HG02763 (cell line): ENCODE measurements around the gene C17orf78.
"Not testable (repeated sequence)": the region's sequence is repeated elsewhere in the genome, so short reads cannot be mapped to it uniquely, and the experiment has no call there.

Experiments
- ATAC-seq: cut with Tn5 transposase; IDR thresholded peaks from one replicate; pipeline ENCODE4 v1.9.1; 2021; ENCODE audit warnings: mild to moderate bottlenecking, moderate library complexity; ENCODE audit not compliant: unreplicated experiment

C17orf78 gene

DNA sequence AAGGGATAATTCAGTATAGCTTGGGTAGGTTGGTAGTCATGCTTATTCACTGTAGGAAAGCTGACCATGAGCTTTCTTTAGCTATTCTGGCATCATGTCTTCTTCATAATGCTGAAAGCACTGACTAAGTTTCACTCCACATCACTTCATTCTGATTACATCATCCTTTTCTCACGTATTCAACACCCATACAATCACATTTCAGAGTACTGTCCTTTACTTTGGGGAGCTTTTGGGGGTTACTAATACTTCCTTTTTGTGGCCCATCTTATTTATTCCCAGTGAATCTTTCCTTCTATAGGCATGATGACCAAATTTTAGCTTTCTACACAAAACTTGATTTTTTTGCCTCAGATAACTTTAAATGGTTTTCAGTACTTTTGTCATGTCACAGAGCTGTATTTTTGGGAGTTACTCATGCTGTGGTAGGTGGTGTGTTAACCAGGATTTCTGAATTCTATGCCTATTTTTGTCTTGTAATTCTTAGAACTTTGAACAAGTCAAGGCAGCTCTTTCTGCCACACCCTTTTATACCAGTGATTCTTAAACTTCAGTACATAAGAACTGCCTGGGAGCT is 54.4 kb downstream of the C17orf78 start:
- no peak for ATAC-seq

DNA sequence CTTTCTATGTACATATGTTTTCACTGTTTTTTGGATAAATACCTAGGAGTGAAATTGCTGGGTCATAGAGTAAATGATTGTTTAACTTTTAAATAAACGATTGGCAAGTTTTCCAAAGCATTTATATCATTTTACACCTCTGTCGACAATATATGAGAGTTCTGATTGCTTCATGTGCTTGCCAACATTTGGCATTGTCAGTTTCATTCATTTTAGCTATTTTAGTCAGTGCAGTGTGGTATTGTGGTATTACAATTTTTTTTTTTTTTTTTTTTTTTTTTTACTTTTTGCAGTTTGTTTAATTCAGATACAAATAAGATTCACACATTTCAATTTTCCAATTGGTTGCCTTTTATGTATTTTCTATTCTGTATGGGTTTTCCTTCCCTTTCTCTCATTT is 56.9 kb downstream of the C17orf78 start:
- no peak for ATAC-seq

DNA sequence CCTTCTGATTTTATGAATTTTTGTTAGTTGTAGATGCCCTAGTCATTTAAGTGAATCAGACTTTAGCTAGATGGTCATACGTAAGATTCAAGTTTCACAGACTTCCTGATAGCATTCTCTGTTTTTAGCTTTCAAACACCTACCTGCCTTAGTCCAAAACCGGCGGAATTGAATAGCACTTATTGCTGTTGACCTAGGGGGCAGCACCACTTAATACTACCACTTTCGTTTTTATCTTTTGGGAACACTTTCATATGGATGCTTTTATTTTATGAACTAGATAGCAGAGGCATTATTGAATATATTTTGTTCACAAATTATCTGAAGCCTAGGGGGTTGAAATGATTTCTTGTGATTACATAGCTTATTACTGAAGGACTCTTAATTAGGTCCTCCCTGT is 62.4 kb downstream of the C17orf78 start:
- no peak for ATAC-seq

DNA sequence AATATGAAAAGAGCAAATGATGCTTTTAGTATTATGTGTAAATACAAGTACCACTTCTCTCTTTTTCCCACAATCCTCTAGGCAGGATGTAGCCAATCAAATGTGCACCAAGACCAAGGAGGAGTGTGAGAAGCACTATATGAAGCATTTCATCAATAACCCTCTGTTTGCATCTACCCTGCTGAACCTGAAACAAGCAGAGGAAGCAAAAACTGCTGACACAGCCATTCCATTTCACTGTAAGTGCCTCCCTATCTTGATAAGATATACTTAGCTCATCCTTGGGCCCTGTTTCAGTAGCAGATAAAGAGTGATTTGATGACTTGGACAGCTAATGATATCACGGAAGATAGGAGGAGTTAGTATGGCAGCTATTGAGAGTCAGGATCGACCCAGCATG is 64.6 kb downstream of the C17orf78 start:
- ATAC-seq = no peak

DNA sequence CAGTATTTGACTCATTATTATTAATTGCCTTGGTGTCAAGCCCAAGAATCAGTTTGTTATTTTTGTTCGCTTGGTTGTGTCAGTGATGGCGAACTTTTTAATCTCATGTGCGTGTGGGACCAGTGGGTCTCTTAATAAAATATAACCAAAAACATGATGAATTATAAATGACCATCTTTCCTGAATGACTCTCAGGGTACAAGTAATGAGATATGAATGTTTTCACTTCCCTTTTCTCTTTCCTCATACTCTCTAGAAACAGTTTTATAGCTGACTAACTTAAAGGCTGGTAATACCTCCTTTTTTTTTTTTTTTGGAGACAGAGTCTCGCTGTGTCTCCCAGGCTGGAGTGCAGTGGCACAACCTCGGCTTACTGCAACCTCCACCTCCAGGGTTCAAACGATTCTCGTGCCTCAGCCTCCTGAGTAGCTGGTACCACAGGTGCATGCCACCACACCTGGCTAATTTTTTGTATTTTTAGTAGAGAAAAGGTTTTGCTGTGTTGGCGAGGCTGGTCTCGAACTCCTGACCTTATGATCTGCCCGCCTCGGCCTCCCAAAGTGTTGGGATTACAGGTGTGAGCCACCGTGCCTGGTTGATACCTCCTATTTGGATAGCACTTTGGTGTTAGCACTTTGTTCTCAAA is 65.7 kb downstream of the C17orf78 start:
- not testable (repeated sequence) for ATAC-seq
